Stimulated activated memory B cell treated with anti-CD40 and anti-IgM and Interleukin-4, amounts not matched to agents 10 μg/mL and 1 μg/mL and 100 μg/mL, for 72 hours (primary cell): ENCODE results near the gene RYK.
"Not testable (repeated sequence)": the region's sequence is repeated elsewhere in the genome, so short reads cannot be mapped to it uniquely, and the experiment has no call there.

Source experiments
- ATAC-seq: fragments of 150-1000 bp; cut with Tn5 transposase; 2 replicates; pipeline ENCODE4 v1.10.0; 2021
- H3K27ac Mint-ChIP-seq: one replicate; pipeline ENCODE4 v1.8.0; 2022; ENCODE audit warnings: mild to moderate bottlenecking, mixed read lengths
- H3K27me3 Mint-ChIP-seq: one replicate; pipeline ENCODE4 v1.8.0; 2022; ENCODE audit warnings: mixed read lengths
- H3K36me3 Mint-ChIP-seq: one replicate; pipeline ENCODE4 v1.8.0; 2022; ENCODE audit warnings: mixed read lengths
- H3K4me1 Mint-ChIP-seq: one replicate; pipeline ENCODE4 v1.8.0; 2022; ENCODE audit warnings: mixed read lengths
- H3K4me3 Mint-ChIP-seq: one replicate; pipeline ENCODE4 v1.8.0; 2022; ENCODE audit warnings: mild to moderate bottlenecking, moderate library complexity, mixed read lengths
- H3K9me3 Mint-ChIP-seq: one replicate; pipeline ENCODE4 v1.8.0; 2022; ENCODE audit warnings: mixed read lengths

RYK gene

GRCh38 chr3:134239538-134239937 lies 11.1 kb downstream of the RYK start:
- Mint-ChIP-seq H3K36me3 (peaks cover 6% of the 10 kb centered on the region), H3K4me3 (peak overlapping the region; percentile 37), H3K27me3 (no peaks in the 10 kb centered on the region), H3K27ac (peak overlapping the region; percentile 56), H3K9me3 (no peaks in the 10 kb centered on the region), H3K4me1 (peaks cover 73% of the 10 kb centered on the region)
- peak; percentile 84 for ATAC-seq

GRCh38 chr3:134237454-134238145 lies 13.1 kb downstream of the RYK start:
- Mint-ChIP-seq H3K36me3 (peaks cover 6% of the 10 kb centered on the region), H3K27me3 (no peaks in the 10 kb centered on the region), H3K4me3 (peak overlapping the region; percentile 14), H3K27ac (peak overlapping the region; percentile 56), H3K9me3 (no peaks in the 10 kb centered on the region), H3K4me1 (peaks cover 70% of the 10 kb centered on the region)
- no peak for ATAC-seq

GRCh38 chr3:134236505-134237170 lies 14.0 kb downstream of the RYK start:
- Mint-ChIP-seq H3K9me3 (no peaks in the 10 kb centered on the region), H3K36me3 (peaks cover 2% of the 10 kb centered on the region), H3K27me3 (no peaks in the 10 kb centered on the region), H3K4me1 (peaks cover 75% of the 10 kb centered on the region), H3K27ac (peak overlapping the region; percentile 56), H3K4me3 (peak overlapping the region; percentile 38)
- ATAC-seq = peak; percentile 76

- H3K27ac Mint-ChIP-seq = peak overlapping the region; percentile 56
- no peaks in the 10 kb centered on the region for H3K9me3 Mint-ChIP-seq
- no peak for ATAC-seq
- H3K4me3 Mint-ChIP-seq = peak overlapping the region; percentile 0
- H3K4me1 Mint-ChIP-seq = peaks cover 77% of the 10 kb centered on the region
- no peaks in the 10 kb centered on the region for H3K27me3 Mint-ChIP-seq
- H3K36me3 Mint-ChIP-seq = no peaks in the 10 kb centered on the region
These were observed 15.0 kb downstream of the RYK start for GRCh38 chr3:134235577-134236076.

- H3K4me3 Mint-ChIP-seq = no peak overlapping the region
- no peaks in the 10 kb centered on the region for H3K9me3 Mint-ChIP-seq
- H3K36me3 Mint-ChIP-seq = peaks cover 4% of the 10 kb centered on the region
- H3K27ac Mint-ChIP-seq = no peak overlapping the region
- peaks cover 72% of the 10 kb centered on the region for H3K4me1 Mint-ChIP-seq
- H3K27me3 Mint-ChIP-seq = no peaks in the 10 kb centered on the region
- ATAC-seq = no peak
These were observed 17.7 kb downstream of the RYK start for GRCh38 chr3:134232951-134233350.

GRCh38 chr3:134232151-134232550 lies 18.5 kb downstream of the RYK start:
- Mint-ChIP-seq H3K27me3 (no peaks in the 10 kb centered on the region), H3K9me3 (no peaks in the 10 kb centered on the region), H3K36me3 (peaks cover 6% of the 10 kb centered on the region), H3K4me1 (peaks cover 66% of the 10 kb centered on the region), H3K4me3 (no peak overlapping the region), H3K27ac (no peak overlapping the region)
- ATAC-seq = no peak

GRCh38 chr3:134231131-134231530 lies 19.5 kb downstream of the RYK start:
- no peak for ATAC-seq
- peaks cover 6% of the 10 kb centered on the region for H3K36me3 Mint-ChIP-seq
- H3K9me3 Mint-ChIP-seq = no peaks in the 10 kb centered on the region
- peaks cover 65% of the 10 kb centered on the region for H3K4me1 Mint-ChIP-seq
- no peak overlapping the region for H3K4me3 Mint-ChIP-seq
- H3K27me3 Mint-ChIP-seq = no peaks in the 10 kb centered on the region
- H3K27ac Mint-ChIP-seq = no peak overlapping the region

GRCh38 chr3:134229038-134229437 lies 21.6 kb downstream of the RYK start:
- no peaks in the 10 kb centered on the region for H3K9me3 Mint-ChIP-seq
- H3K4me3 Mint-ChIP-seq = no peak overlapping the region
- ATAC-seq = no peak
- peaks cover 6% of the 10 kb centered on the region for H3K36me3 Mint-ChIP-seq
- peak overlapping the region; percentile 43 for H3K27ac Mint-ChIP-seq
- no peaks in the 10 kb centered on the region for H3K27me3 Mint-ChIP-seq
- H3K4me1 Mint-ChIP-seq = peaks cover 54% of the 10 kb centered on the region

- Mint-ChIP-seq H3K27ac (no peak overlapping the region), H3K36me3 (peaks cover 6% of the 10 kb centered on the region), H3K9me3 (no peaks in the 10 kb centered on the region), H3K4me3 (no peak overlapping the region), H3K4me1 (peaks cover 59% of the 10 kb centered on the region), H3K27me3 (no peaks in the 10 kb centered on the region)
- ATAC-seq = no peak
These were observed 22.2 kb downstream of the RYK start for GRCh38 chr3:134228479-134228878.

GRCh38 chr3:134228035-134228434 lies 22.6 kb downstream of the RYK start:
- H3K9me3 Mint-ChIP-seq = no peaks in the 10 kb centered on the region
- H3K27me3 Mint-ChIP-seq = no peaks in the 10 kb centered on the region
- H3K27ac Mint-ChIP-seq = no peak overlapping the region
- no peak overlapping the region for H3K4me3 Mint-ChIP-seq
- ATAC-seq = no peak
- peaks cover 63% of the 10 kb centered on the region for H3K4me1 Mint-ChIP-seq
- peaks cover 6% of the 10 kb centered on the region for H3K36me3 Mint-ChIP-seq

- H3K9me3 Mint-ChIP-seq, ATAC-seq, H3K27me3 Mint-ChIP-seq, H3K27ac Mint-ChIP-seq: not testable (repeated sequence)
- peak overlapping the region; percentile 66 for H3K4me3 Mint-ChIP-seq
- H3K36me3 Mint-ChIP-seq = peaks cover 11% of the 10 kb centered on the region
- peaks cover 42% of the 10 kb centered on the region for H3K4me1 Mint-ChIP-seq
These were observed 25.9 kb downstream of the RYK start for GRCh38 chr3:134224796-134225156.

- H3K9me3 Mint-ChIP-seq = no peaks in the 10 kb centered on the region
- H3K27me3 Mint-ChIP-seq = no peaks in the 10 kb centered on the region
- peaks cover 15% of the 10 kb centered on the region for H3K36me3 Mint-ChIP-seq
- no peak overlapping the region for H3K27ac Mint-ChIP-seq
- peaks cover 35% of the 10 kb centered on the region for H3K4me1 Mint-ChIP-seq
- no peak overlapping the region for H3K4me3 Mint-ChIP-seq
- ATAC-seq = no peak
These were observed 27.8 kb downstream of the RYK start for GRCh38 chr3:134222835-134223234.

GRCh38 chr3:134216851-134217250 lies 33.8 kb downstream of the RYK start:
- peaks cover 36% of the 10 kb centered on the region for H3K4me1 Mint-ChIP-seq
- ATAC-seq = no peak
- H3K9me3 Mint-ChIP-seq = no peaks in the 10 kb centered on the region
- H3K4me3 Mint-ChIP-seq = no peak overlapping the region
- H3K36me3 Mint-ChIP-seq = peaks cover 28% of the 10 kb centered on the region
- no peak overlapping the region for H3K27ac Mint-ChIP-seq
- no peaks in the 10 kb centered on the region for H3K27me3 Mint-ChIP-seq

- no peak overlapping the region for H3K4me3 Mint-ChIP-seq
- no peak for ATAC-seq
These were observed 34.4 kb downstream of the RYK start for GRCh38 chr3:134216191-134216764.

GRCh38 chr3:134214239-134214638 lies 36.4 kb downstream of the RYK start:
- H3K27me3 Mint-ChIP-seq = no peaks in the 10 kb centered on the region
- peak; percentile 55 for ATAC-seq

More at GRCh38 chr3:134216191-134216764, 34.4 kb downstream of the RYK start:
- Mint-ChIP-seq H3K27ac (no peak overlapping the region), H3K27me3 (no peaks in the 10 kb centered on the region), H3K36me3 (peaks cover 29% of the 10 kb centered on the region), H3K4me1 (peaks cover 36% of the 10 kb centered on the region), H3K9me3 (no peaks in the 10 kb centered on the region)

More at GRCh38 chr3:134214239-134214638, 36.4 kb downstream of the RYK start:
- Mint-ChIP-seq H3K36me3 (peaks cover 28% of the 10 kb centered on the region), H3K9me3 (no peaks in the 10 kb centered on the region), H3K27ac (peak overlapping the region; percentile 6), H3K4me3 (no peak overlapping the region), H3K4me1 (peaks cover 32% of the 10 kb centered on the region)
